ENCODE results near the gene MYO6.
"Not testable (repeated sequence)": the region's sequence is repeated elsewhere in the genome, so short reads cannot be mapped to it uniquely, and the experiment has no call there.

The MYO6 gene

GRCh38 chr6:75748743-75749538, at the start of gene MYO6:
Gene MYO6 (plus strand): TSS chr6:75749239. CDS start chr6:75817548, 68,309 bp downstream.
- peak; percentile 44 for DNase-seq (ENCODE audit: low spot score)

- not testable (repeated sequence) for DNase-seq (ENCODE audit: low spot score)
Observed at GRCh38 chr6:75708334-75708733, 40.7 kb upstream of the MYO6 start.

GRCh38 chr6:75711173-75711572, 37.9 kb upstream of the MYO6 start:
- DNase-seq (ENCODE audit: low spot score), result no peak

- no peak for DNase-seq (ENCODE audit: low spot score)
Observed at GRCh38 chr6:75719133-75719532, 29.9 kb upstream of the MYO6 start.

- DNase-seq (ENCODE audit: low spot score), result no peak
Observed at GRCh38 chr6:75723382-75723781, 25.7 kb upstream of the MYO6 start.

- DNase-seq (ENCODE audit: low spot score), result no peak
Observed at GRCh38 chr6:75727206-75727605, 21.8 kb upstream of the MYO6 start.

GRCh38 chr6:75731029-75731428, 18.0 kb upstream of the MYO6 start:
- not testable (repeated sequence) for DNase-seq (ENCODE audit: low spot score)

- DNase-seq (ENCODE audit: low spot score), result peak; percentile 80
Observed at GRCh38 chr6:75735491-75736186, 13.4 kb upstream of the MYO6 start.

- no peak for DNase-seq (ENCODE audit: low spot score)
Observed at GRCh38 chr6:75743971-75744370, 5.1 kb upstream of the MYO6 start.

GRCh38 chr6:75745404-75745803, 3.6 kb upstream of the MYO6 start:
- DNase-seq (ENCODE audit: low spot score), result no peak

- DNase-seq (ENCODE audit: low spot score), result no peak
Observed at GRCh38 chr6:75746221-75746620, 2.8 kb upstream of the MYO6 start.

- no peak for DNase-seq (ENCODE audit: low spot score)
Observed at GRCh38 chr6:75747152-75747992, 1.7 kb upstream of the MYO6 start.

GRCh38 chr6:75748003-75748742, 866 bp upstream of the MYO6 start:
- DNase-seq (ENCODE audit: low spot score), result no peak

- peak; percentile 70 for DNase-seq (ENCODE audit: low spot score)
Observed at GRCh38 chr6:75751443-75751842, 2.4 kb downstream of the MYO6 start.

- no peak for DNase-seq (ENCODE audit: low spot score)
Observed at GRCh38 chr6:75752365-75752764, 3.3 kb downstream of the MYO6 start.

GRCh38 chr6:75755704-75756103, 6.7 kb downstream of the MYO6 start:
- DNase-seq (ENCODE audit: low spot score), result no peak

GRCh38 chr6:75757295-75757694, 8.3 kb downstream of the MYO6 start:
- no peak for DNase-seq (ENCODE audit: low spot score)

- DNase-seq (ENCODE audit: low spot score), result no peak
Observed at GRCh38 chr6:75758061-75758460, 9.0 kb downstream of the MYO6 start.

GRCh38 chr6:75759207-75759606, 10.2 kb downstream of the MYO6 start:
- no peak for DNase-seq (ENCODE audit: low spot score)

- no peak for DNase-seq (ENCODE audit: low spot score)
Observed at GRCh38 chr6:75760320-75760719, 11.3 kb downstream of the MYO6 start.

- DNase-seq (ENCODE audit: low spot score), result no peak
Observed at GRCh38 chr6:75761489-75761888, 12.4 kb downstream of the MYO6 start.

- DNase-seq (ENCODE audit: low spot score), result no peak
Observed at GRCh38 chr6:75762063-75762462, 13.0 kb downstream of the MYO6 start.

All from kidney capillary endothelial cell (primary cell).